ENCODE measurements around the gene IL15RA.

GRCh38 chr10:5959581-5960069, 17.7 kb downstream of the IL15RA start:
- TF ChIP-seq CTCF (IDR thresholded peaks at IDR 0.05; ENCODE audit: low read depth, low read length, poor library complexity, severe bottlenecking) (no peak), EZH2phosphoT487 (IDR thresholded peaks at IDR 0.05; ENCODE audit: borderline replicate concordance, low read length) (no peak)

Measured in DOHH2 (cell line).